ENCODE results near the gene NAV3.

NAV3 gene

DNA sequence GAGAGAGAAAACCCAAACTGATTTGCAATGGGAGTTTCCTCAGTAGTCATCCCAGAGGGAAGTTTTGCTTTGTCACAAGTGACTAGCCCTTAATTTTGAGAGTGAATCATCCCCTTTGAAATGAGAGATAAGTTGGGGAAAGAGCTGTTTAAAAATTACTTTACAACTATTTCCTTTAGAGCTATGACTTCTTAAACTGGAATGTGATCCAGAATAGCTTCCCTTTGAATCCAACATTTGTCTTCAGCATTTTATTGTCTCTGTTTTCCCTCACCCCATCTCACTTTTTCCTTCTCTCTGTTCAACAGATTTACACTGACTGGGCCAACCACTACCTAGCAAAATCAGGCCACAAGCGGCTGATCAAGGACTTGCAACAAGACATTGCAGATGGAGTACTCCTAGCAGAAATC is 109.3 kb downstream of the NAV3 start:
- no peak for DNase-seq

DNA sequence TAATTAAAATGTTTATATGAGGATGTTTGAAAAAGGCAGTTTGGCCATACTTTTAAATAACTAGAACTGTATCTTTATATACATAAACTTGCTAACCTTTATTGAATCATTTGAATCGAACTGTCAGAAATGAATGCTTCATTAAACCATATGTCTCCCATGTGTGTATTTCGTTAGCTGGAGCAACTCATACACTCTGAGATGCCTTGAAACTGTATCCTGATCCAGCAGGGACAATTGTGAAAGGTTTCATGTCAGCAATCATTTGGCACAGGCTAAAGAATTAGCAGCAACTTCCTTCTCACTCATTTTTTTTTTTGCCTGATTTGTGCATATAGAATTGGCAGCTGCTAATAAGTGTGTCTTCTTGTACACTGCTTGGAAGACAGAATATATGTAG is 109.9 kb downstream of the NAV3 start:
- DNase-seq: no peak

DNA sequence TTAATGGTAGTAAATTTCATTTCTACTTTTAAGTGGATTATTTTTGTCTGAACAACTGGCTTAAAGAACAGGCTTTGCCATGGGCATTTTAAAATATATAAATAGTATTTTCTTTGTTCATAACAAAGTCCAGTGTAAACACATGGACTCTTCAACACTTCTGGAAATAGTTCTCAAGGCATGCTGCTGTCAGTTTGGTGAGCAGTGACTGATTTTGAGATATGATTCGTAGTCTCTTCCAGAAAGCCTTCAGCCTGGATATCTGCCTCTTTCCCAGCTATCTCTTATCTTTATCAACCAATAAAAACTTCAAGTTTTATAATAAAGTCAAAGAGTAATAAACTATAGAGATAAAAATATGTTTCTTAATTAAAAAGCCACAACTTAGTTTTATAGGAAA is 110.7 kb downstream of the NAV3 start:
- no peak for DNase-seq

- no peak for DNase-seq
Measured at GRCh38 chr12:77943466-77943865, 112.8 kb downstream of the NAV3 start.

GRCh38 chr12:77946541-77947061 is 115.9 kb downstream of the NAV3 start:
- no peak for DNase-seq

GRCh38 chr12:77947330-77947729 is 116.6 kb downstream of the NAV3 start:
- no peak for DNase-seq

- DNase-seq: no peak
Measured at GRCh38 chr12:77947746-77948145, 117.1 kb downstream of the NAV3 start.

DNA sequence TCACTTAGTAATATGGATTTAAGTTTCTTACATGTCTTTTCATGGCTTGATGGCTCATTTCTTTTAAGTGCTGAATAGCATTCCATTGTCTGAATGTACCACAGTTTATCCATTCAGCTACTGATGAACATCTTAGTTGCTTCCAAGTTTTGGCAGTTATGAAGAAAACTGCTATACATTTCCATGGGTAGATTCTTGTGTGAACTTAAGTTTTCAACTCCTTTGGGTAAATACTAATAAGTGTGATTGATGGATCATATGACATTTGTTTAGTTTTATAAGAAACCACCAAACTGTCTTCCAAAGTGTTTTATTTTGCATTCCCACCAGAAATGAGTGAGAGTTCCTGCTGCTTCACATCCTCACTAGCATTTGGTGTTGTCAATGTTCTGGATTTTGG is 119.2 kb downstream of the NAV3 start:
- DNase-seq: no peak

DNA sequence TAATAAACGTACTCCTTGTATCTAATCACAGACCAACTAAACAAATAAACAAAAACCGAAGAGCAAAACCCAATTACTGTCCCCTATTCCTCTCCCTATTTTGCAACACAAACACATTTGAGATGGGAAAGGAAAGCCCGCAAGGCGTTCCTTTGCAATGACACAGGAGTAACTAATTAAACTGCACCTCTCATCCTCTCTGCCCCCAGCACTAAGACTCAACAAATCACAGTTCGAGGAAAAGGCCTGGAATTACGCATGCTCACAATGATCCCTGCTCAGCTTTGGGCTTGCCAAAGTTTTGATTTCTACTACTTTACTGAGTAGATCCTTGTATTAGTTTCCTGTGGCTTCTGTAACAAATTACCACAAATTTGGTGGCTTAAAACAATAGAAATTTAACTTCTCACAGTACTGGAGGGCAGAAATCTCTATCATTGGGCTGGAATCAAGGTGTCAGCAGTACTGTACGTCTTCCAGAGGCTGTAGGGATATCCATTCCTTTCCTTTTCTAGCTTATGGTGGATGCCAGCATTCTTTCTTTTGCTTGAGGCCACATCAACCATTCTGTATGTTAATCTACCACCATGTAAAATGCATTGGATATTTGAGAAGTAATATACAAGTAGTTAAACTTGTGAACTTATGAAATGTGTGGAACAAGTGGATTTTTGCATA is 123.0 kb downstream of the NAV3 start:
- no peak for DNase-seq

GRCh38 chr12:77954206-77954555 is 123.5 kb downstream of the NAV3 start:
- DNase-seq: no peak

GRCh38 chr12:77957062-77957461 is 126.4 kb downstream of the NAV3 start:
- DNase-seq: no peak

DNA sequence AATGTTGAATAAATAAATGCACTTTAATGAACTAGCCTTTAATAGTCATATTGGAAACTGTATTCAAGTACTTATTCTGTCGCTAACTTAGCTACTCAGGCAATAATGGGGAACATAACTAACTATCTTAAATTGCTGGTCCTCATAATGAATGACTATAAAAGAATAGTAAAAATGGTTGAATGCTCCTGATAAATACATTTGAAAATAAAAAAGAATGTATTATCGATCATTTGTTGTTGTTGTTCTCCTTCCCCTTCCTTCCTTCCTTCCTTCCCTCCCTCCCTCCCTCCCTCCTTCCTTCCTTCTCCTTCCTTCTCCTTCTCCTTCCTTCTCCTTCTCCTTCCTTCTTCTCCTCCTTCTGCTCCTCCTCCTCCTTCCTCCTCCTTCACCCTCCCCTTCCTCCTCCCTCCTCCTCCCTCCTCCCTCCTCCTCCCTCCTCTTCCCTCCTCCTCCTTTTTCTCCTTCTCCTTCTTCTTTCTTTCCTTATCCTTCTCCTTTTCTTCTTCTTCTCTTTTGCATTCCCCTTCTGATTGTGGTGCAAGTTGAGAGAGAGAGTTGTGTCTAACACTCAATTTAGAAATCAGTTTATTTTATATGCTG is 133.0 kb downstream of the NAV3 start:
- no peak for DNase-seq

GRCh38 chr12:77965790-77966189 is 135.1 kb downstream of the NAV3 start:
- DNase-seq: no peak

- DNase-seq: no peak
Measured at GRCh38 chr12:77968021-77968420, 137.3 kb downstream of the NAV3 start.

DNA sequence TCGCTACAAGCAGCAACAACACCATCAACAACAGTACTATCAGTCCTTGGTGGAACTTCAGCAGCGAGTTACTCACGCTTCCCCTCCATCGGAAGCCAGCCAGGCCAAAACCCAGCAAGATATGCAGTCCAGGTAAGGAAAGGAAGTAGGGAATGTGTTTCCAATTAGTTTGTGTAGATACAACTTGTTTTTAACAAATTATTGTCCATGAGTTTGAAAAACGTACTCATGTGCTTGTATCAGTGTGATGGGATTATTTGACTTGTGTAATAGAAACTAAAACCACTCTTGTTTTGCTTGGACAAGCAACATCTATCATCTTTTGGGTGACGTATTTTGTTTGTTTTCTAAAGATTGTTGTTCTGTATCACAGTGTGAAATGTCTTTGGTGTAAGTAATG is 137.9 kb downstream of the NAV3 start:
- no peak for DNase-seq

DNA sequence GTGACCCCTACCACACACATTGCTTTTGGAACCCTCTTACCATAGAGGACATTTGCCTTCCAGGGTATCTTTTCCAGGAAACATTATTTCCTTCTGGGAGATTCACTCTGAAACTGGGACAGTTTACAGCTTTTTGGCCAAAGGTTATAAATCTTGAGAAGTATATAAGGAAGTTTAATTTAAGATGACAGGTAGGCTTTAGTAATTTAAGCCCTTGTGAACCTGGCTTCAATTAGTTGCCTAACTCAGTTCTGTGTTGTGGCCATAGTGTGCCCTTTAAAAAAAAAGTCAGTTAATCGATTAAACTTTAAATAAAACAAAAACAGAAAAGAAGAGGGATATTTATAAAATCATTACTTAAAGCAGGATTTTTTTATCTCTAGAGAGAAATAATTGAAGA is 142.9 kb downstream of the NAV3 start:
- no peak for DNase-seq

- DNase-seq: no peak
Measured at GRCh38 chr12:77974645-77975044, 144.0 kb downstream of the NAV3 start.

GRCh38 chr12:77979597-77980250 is 149.0 kb downstream of the NAV3 start:
- DNase-seq: no peak

- DNase-seq: no peak
Measured at GRCh38 chr12:77980782-77981181, 150.1 kb downstream of the NAV3 start.

DNA sequence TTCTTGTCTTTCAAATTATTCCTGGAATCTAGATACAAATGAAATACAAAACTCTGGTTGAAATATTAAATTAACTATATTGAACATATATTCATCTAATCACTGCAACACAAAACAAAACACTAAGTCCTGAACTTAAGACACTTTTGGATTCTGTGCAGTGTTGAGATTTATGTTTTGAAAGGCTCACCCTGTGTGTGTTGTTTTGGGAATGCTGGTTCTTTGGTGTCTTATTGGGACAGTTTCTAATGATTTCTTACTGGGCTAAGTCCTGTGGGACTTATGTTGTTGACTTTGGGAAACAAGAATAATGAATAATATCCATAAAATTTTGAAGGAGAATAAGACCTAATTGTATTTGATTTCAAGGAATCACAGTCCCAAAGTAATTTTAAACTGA is 153.2 kb downstream of the NAV3 start:
- no peak for DNase-seq

- no peak for DNase-seq
Measured at GRCh38 chr12:77992760-77993159, 162.1 kb downstream of the NAV3 start.

GRCh38 chr12:77993658-77994057 is 163.0 kb downstream of the NAV3 start:
- no peak for DNase-seq

- no peak for DNase-seq
Measured at GRCh38 chr12:77995436-77996167, 164.9 kb downstream of the NAV3 start.

DNA sequence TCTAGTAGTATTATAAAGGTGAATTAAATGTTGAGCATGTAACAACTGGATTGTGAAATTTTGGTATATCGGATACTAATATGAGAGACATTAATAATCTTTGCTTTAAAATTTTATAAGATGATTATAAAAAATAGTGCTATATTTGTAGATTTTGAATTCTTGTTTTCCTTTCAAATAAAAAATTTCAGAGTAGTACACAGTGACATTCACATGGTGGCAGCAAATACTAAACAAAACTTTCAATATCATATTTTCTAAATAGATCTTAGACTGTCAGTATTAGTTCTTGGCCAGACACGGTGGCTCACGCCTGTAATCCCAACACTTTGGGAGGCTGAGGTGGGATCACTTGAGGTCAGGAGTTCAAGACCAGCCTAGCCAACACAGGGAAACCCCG is 166.0 kb downstream of the NAV3 start:
- no peak for DNase-seq

Measured in GOT3 (cell line).